GM18498 (cell line): ENCODE results near the gene CLEC1A.

Experiments
- ATAC-seq: cut with Tn5 transposase; IDR thresholded peaks from one replicate; pipeline ENCODE4 v1.9.1; 2021; ENCODE audit warnings: mild to moderate bottlenecking, moderate library complexity; ENCODE audit not compliant: unreplicated experiment

The CLEC1A gene

DNA sequence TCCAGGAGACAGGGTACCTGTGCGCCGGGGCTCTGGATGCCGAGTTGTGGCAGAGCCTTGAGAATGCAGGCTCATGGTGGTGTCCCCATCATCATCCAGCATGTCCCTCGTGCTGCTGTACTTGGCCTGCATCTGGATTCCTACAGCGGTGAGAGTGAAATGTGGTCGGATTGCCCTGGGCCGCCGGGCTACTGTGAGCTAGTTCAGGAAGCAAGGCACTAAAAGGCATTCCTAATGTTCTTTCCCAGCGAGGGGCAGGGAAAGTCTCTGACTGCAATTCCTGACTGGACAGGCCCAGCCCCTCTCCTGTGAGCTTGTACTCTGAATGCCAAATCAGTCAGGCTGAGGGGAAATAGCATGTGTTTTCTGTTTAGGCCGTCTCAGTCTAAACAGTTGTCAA lies at the start of gene CLEC1A:
TSS of gene CLEC1A (minus strand) at position 195 of the 400 bp plus-strand sequence. CDS start at position 132, 63 bp downstream.
- ATAC-seq = no peak

DNA sequence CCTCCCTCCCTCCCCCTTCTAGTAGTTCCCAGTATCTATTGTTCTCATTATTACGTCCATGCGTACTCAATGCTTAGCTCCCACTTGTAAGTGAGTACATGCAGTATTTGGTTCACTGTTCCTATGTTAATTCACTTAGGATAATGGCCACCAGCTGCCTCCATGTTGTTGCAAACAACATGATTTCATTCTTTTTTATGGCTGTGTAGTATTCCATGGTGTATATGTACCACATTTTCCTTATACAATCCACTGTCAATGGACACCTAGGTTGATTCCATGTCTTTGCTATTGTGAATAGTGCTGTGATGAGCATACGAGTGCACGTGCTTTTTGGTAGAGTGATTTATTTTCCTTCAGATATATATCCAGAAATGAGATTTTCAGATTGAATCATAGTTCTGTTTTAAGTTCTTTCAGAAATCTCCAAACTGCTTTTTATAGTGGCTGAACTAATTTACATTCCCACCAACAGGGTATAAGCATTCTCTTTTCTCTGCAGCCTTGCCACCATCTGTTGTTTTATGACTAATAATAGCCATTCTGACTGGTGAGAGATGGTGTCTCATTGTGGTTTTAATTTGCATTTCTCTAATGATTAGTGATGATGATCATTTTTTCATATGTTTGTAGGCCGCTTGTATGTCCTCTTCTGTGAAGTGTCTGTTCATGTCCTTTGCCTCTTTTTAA lies 49.1 kb upstream of the CLEC1A start:
- peak; percentile 80 for ATAC-seq

- no peak for ATAC-seq
These were observed 44.3 kb upstream of the CLEC1A start for GRCh38 chr12:10142976-10143589.

DNA sequence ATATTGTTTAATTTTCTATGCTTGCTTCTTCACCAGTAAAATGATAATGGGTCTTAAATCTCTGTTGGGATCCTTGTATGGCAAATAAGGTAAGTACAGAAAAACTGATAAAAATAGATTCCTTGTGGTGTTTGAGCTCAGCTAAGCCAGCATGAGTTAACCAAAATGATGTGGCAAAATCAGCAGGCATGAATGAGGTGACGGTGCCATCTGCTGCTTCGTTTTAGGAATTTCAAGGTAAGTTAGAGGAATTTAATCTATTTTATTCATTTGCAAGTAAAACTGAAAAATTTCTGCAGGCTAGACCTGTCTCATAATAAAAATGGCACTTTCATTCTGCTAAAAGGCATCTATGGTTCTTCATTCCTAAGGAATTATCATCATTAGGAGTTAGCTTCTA lies 41.2 kb upstream of the CLEC1A start:
- no peak for ATAC-seq

- no peak for ATAC-seq
These were observed 37.9 kb upstream of the CLEC1A start for GRCh38 chr12:10136637-10137205.

- no peak for ATAC-seq
These were observed 36.3 kb upstream of the CLEC1A start for GRCh38 chr12:10135126-10135525.

DNA sequence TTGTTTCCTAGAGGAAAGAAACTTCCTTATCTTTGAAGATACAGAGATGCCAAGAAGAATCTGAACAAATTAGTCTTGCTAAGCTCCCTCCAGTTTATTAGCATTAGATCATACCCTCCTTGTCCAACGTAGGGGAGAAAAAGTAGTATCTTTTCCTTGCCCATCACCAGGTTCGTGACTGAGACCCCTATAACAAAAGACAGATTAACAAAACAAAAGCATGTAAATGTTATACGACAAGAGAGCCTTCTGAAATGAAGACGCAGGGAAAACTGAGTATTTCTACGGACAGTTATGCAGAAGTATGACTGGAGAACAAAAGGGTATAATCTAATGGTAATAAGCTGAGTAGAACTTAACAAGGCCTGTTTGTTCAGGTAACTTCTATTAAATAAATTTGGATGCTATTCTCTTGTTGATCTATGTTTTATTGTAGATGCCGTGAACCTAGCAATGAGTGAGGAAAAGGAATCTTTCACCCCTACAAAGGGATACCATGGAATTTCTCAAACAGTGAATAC lies 34.1 kb upstream of the CLEC1A start:
- ATAC-seq = no peak

GRCh38 chr12:10131111-10131690 lies 32.4 kb upstream of the CLEC1A start:
- ATAC-seq = no peak

GRCh38 chr12:10130042-10130441 lies 31.3 kb upstream of the CLEC1A start, which contains the start of gene CLEC7A:
CLEC7A (minus strand) TSS chr12:10130199; CDS start chr12:10130082, 117 bp downstream.
- ATAC-seq = no peak

- no peak for ATAC-seq
These were observed 29.9 kb upstream of the CLEC1A start for GRCh38 chr12:10128687-10129086.

GRCh38 chr12:10126413-10126812 lies 27.6 kb upstream of the CLEC1A start:
- ATAC-seq = no peak

- ATAC-seq = no peak
These were observed 23.9 kb upstream of the CLEC1A start for GRCh38 chr12:10122689-10123088.

DNA sequence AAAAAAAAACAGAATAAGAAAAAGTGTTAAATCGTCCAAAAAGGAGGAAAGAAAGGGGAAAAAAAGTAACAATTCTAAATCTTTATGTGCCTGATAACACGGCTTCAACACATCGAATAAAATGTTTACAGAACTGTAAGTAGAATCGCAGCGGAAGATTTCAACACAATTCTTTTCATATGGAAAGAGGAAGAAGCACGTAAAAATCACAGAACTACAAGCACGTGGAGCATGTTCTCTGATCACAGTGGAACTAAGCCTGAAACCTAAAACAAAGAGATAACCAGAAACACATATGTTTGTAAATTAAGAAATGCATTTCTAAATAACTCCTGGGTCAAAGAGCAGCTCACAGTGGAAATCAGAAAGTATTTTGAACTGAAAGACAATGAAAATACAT lies 22.5 kb upstream of the CLEC1A start:
- no peak for ATAC-seq

DNA sequence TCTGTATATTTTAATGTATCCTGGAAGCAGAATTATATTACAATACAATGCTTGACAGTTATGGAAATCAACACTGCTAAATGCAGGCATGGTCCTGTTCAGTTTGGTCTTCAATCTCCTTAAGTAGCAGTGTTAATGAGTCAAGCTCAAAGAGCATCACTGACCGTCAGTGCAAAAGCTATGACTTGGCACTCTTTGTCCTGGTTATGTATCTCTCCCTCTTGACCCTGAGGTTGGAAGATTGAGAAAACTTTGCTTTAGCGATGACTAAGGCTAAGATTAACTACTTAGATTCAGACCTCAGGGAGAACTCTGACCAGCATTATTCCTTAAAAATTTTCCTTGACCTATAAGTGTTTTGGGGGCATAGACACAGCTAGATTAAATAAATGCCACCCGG lies 20.3 kb upstream of the CLEC1A start:
- no peak for ATAC-seq

GRCh38 chr12:10115890-10116289 lies 17.1 kb upstream of the CLEC1A start:
- no peak for ATAC-seq

- no peak for ATAC-seq
These were observed 16.5 kb upstream of the CLEC1A start for GRCh38 chr12:10115311-10115710.

GRCh38 chr12:10113920-10114319 lies 15.1 kb upstream of the CLEC1A start:
- ATAC-seq = no peak

DNA sequence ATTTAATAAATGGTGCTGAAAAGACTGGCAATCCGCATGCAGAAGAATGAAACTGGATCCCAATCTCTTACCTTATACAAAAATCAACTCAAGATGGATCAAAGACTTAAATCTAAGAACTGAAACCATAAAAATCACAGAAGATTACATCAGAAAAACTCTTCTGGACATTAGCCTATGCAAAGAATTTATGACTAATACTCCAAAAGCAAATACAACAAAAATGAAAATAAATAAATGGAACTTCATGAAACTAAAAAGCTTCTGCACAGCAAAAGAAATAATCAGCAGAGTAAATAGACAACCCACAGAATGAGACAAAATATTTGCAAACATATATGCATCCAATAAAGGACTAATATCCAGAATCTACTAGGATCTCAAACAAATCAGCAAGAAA lies 14.3 kb upstream of the CLEC1A start:
- ATAC-seq = no peak

DNA sequence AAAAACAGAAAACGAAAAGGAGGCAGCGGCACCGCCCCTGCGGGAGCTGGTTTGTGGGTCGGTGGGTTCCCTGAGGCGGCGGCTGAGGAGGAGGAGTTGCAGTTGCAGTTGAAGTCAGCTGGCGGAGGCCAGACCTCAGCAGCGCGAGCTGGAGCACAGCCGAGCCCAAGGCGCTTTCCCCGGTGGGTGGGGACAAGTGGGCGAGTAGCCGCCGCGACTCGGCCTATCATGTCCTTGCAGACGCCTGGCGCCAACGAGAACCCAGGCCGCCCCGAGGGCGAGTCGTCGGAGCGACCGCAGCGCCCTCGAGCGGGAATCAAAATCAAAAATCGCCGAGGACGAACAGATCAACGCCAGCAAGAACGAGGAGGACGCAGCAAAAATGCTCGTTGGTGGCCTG lies 12.7 kb upstream of the CLEC1A start:
- no peak for ATAC-seq

- no peak for ATAC-seq
These were observed 11.6 kb upstream of the CLEC1A start for GRCh38 chr12:10110256-10110844.

DNA sequence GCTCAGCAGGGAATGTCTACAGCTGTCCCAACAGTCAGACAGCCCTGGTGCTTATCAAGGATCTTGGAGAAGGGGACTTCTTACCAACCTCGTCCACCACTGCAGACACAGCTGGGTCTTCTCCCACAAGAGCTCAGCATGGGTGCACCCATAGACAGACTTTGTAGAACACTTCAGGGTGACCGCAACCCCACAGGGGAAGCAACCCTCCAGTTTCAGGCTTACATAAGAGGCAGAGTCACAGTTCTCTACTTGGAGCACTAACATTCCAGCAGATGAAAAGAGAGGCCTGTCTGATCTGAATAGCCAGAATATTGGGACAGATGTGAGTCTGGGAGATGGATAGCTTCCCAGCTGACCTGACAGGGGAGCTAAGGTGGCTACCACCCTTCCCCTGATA lies 3.5 kb upstream of the CLEC1A start:
- no peak for ATAC-seq
